ENCODE results near the gene HYCC2. TPM values are rescaled to one million over a fixed set of nuclear protein-coding genes. Genes with fewer than 3 reads are reported as not detected.

HYCC2 gene
- total RNA-seq, 1 donor from 2014 or later = 36.7 TPM

DNA sequence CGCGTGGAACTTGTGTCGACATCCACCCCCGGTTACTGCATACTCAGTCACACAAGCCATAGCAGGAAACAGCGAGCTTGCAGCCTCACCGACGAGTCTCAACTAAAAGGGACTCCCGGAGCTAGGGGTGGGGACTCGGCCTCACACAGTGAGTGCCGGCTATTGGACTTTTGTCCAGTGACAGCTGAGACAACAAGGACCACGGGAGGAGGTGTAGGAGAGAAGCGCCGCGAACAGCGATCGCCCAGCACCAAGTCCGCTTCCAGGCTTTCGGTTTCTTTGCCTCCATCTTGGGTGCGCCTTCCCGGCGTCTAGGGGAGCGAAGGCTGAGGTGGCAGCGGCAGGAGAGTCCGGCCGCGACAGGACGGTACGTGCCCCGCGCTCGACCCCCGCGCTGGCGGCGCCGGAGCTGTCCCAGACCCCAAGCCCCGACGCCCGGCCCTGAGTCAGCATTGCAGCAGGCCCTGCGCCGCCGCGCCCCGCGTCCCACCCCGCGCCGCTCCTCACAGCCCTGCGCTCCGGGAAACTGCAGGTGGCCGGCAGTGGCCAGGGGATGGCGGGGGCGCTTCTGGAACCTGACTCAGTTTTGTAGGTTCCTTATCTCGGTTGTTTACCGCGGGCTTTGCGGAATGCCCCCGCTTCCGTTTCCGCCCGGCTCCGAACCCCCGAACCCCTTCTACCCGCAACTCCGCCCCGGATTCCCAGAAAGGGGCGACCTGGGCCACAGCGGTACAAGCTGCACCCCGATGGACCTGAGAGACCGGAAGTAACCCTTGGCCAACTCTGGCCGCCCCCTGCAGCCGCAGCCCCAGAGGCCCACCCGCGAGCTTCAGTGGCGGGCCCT lies 44.9 kb upstream of the HYCC2 start, which contains the start of gene CFLAR:
CFLAR (plus strand) TSS at position 50 of the 844 bp plus-strand sequence. CDS start 13,702 bp downstream, outside the sequence.
- Histone ChIP-seq H3K36me3 (no peaks in the 10 kb centered on the region), H3K4me3 (peak within 1 kb of the TSS; percentile 77), H3K27me3 (ENCODE audit: low read depth) (no peaks in the 10 kb centered on the region), H3K27ac (peak within 1 kb of the TSS; percentile 100), H3K9me3 (no peaks in the 10 kb centered on the region), H3K4me1 (peaks cover 20% of the 10 kb centered on the region)
- intact Hi-C loops (cut with DNase I) = loop anchor here (10.0 kb wide), 1 partner anchor 48 kb away; no protein-coding TSS in a partner anchor
- TF ChIP-seq, protein P1, sequence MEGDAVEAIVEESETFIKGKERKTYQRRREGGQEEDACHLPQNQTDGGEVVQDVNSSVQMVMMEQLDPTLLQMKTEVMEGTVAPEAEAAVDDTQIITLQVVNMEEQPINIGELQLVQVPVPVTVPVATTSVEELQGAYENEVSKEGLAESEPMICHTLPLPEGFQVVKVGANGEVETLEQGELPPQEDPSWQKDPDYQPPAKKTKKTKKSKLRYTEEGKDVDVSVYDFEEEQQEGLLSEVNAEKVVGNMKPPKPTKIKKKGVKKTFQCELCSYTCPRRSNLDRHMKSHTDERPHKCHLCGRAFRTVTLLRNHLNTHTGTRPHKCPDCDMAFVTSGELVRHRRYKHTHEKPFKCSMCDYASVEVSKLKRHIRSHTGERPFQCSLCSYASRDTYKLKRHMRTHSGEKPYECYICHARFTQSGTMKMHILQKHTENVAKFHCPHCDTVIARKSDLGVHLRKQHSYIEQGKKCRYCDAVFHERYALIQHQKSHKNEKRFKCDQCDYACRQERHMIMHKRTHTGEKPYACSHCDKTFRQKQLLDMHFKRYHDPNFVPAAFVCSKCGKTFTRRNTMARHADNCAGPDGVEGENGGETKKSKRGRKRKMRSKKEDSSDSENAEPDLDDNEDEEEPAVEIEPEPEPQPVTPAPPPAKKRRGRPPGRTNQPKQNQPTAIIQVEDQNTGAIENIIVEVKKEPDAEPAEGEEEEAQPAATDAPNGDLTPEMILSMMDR (IDR thresholded peaks at IDR 0.05) = no peak
- DNase-seq = peak; percentile 89
- ATAC-seq = peak; percentile 72

GRCh38 chr2:201114846-201115245 lies 43.4 kb upstream of the HYCC2 start:
- TF ChIP-seq, protein P1 (IDR thresholded peaks at IDR 0.05) = no peak
- H3K4me3 ChIP-seq = peak overlapping the region; percentile 77
- intact Hi-C loops (cut with DNase I) = loop anchor here (10.0 kb wide), 1 partner anchor 50 kb away; no protein-coding TSS in a partner anchor

DNA sequence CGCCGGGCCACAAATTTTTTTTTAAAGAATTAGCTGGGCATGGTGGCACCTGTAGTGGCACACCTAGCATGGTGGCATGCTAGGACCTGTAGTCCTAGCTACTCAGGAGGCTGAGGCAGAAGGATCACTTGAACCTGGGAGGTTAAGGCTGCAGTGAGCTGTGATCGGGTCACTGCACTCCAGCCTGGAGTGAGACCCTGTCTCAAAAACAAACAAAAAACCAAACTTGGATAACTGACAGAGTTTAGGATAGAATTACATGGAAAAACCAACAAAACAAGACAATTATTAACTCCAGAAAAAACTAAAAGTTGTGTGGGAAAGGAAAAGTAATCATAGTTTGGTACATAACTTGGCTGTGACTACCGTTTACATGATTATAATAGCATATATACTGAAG lies 42.9 kb upstream of the HYCC2 start:
- peak overlapping the region; percentile 100 for H3K27ac ChIP-seq
- TF ChIP-seq, protein P1 (IDR thresholded peaks at IDR 0.05) = no peak
- DNase-seq (no peak), ATAC-seq (no peak)
- peaks cover 10% of the 10 kb centered on the region for H3K4me1 ChIP-seq
- intact Hi-C loops (cut with DNase I) = loop anchor here (10.0 kb wide), 1 partner anchor 50 kb away; no protein-coding TSS in a partner anchor
- H3K36me3 ChIP-seq = no peaks in the 10 kb centered on the region
- H3K9me3 ChIP-seq = no peaks in the 10 kb centered on the region
- H3K27me3 ChIP-seq (ENCODE audit: low read depth) = no peaks in the 10 kb centered on the region
- peak overlapping the region; percentile 77 for H3K4me3 ChIP-seq

More at GRCh38 chr2:201114846-201115245, 43.4 kb upstream of the HYCC2 start:
- peaks cover 10% of the 10 kb centered on the region for H3K4me1 ChIP-seq
- no peak for DNase-seq
- no peaks in the 10 kb centered on the region for H3K36me3 ChIP-seq
- no peak for ATAC-seq
- peak overlapping the region; percentile 100 for H3K27ac ChIP-seq
- no peaks in the 10 kb centered on the region for H3K27me3 ChIP-seq (ENCODE audit: low read depth)
- no peaks in the 10 kb centered on the region for H3K9me3 ChIP-seq

- TF ChIP-seq, protein P1 (IDR thresholded peaks at IDR 0.05) = no peak
- intact Hi-C loops (cut with DNase I) = loop anchor here (10.0 kb wide), 1 partner anchor 54 kb away; no protein-coding TSS in a partner anchor
- DNase-seq (no peak), ATAC-seq (no peak)
- H3K4me1 ChIP-seq = peaks cover 10% of the 10 kb centered on the region
- H3K27ac ChIP-seq = no peak overlapping the region
- no peaks in the 10 kb centered on the region for H3K27me3 ChIP-seq (ENCODE audit: low read depth)
- no peaks in the 10 kb centered on the region for H3K36me3 ChIP-seq
- no peak overlapping the region for H3K4me3 ChIP-seq
- H3K9me3 ChIP-seq = no peaks in the 10 kb centered on the region
Measured at GRCh38 chr2:201111096-201111495, 39.6 kb upstream of the HYCC2 start.

DNA sequence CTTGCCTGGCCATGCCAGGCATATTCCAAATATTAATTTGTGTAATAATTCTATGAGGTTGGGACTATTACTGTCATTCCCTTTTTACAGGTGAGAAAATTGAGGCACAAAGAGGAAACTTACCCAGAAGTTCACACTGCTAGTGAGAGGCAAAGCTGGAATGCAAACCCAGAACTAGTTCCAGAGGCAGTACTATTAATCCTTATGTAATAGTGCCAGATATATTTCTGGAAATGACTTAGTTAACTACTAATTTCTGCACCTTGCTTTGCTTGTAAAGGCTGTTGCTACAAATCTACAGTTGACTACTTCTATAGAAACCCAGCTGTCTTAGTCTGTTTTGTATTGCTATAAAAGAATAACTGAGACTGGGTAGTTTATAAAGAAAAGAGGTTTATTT lies 39.1 kb upstream of the HYCC2 start:
- TF ChIP-seq, protein P1 (IDR thresholded peaks at IDR 0.05) = no peak
- no peak overlapping the region for H3K27ac ChIP-seq
- H3K36me3 ChIP-seq = no peaks in the 10 kb centered on the region
- no peak overlapping the region for H3K4me3 ChIP-seq
- no peaks in the 10 kb centered on the region for H3K27me3 ChIP-seq (ENCODE audit: low read depth)
- intact Hi-C loops (cut with DNase I) = loop anchor here (10.0 kb wide), 1 partner anchor 54 kb away; no protein-coding TSS in a partner anchor
- peaks cover 10% of the 10 kb centered on the region for H3K4me1 ChIP-seq
- no peaks in the 10 kb centered on the region for H3K9me3 ChIP-seq
- DNase-seq (no peak), ATAC-seq (no peak)

Measured in lower lobe of right lung (tissue), 2 donors.